HUES48 (cell line): ENCODE data around the gene LSMEM2.
"Not testable (repeated sequence)": the region's sequence is repeated elsewhere in the genome, so short reads cannot be mapped to it uniquely, and the experiment has no call there.

ENCODE experiments used
- H3K27ac ChIP-seq: one replicate; pipeline ENCODE4 v1.7.0; 2013; ENCODE audit warnings: low read depth, low read length, inconsistent platforms
- H3K27me3 ChIP-seq: 2 replicates; pipeline ENCODE4 v1.6.1; 2013; ENCODE audit warnings: mild to moderate bottlenecking, low read length; ENCODE audit not compliant: control insufficient read depth, insufficient read depth
- H3K36me3 ChIP-seq: 2 replicates; pipeline ENCODE4 v1.6.1; 2013; ENCODE audit warnings: low read length; ENCODE audit not compliant: control insufficient read depth, insufficient read depth
- H3K4me1 ChIP-seq: 2 replicates; pipeline ENCODE4 v1.6.1; 2013; ENCODE audit warnings: mild to moderate bottlenecking, low read length; ENCODE audit not compliant: control insufficient read depth, insufficient read depth
- H3K4me3 ChIP-seq: 2 replicates; pipeline ENCODE4 v1.5.1; 2013; ENCODE audit warnings: mild to moderate bottlenecking, low read depth, low read length
- H3K9ac ChIP-seq: 2 replicates; pipeline ENCODE4 v1.6.1; 2013; ENCODE audit warnings: mild to moderate bottlenecking, low read depth, low read length, moderate library complexity
- H3K9me3 ChIP-seq: 2 replicates; pipeline ENCODE4 v1.6.1; 2013; ENCODE audit warnings: low read length; ENCODE audit not compliant: control insufficient read depth, insufficient read depth

LSMEM2 gene

DNA sequence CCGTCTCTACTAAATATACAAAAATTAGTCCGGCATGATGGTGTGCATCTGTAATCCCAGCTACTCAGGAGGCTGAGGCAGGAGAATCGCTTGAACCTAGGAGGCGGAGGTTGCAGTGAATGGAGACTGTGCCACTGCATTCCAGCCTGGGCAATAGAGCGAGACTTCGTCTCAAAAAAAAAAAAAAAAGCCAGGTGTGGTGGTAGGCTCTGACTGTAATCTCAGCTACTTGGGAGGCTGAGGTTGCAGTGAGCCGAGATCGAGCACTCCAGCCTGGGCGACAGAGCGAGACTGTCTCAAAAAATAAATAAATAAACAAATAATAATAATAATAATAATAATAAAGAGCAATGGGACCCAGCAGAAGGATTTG is 6.4 kb upstream of the LSMEM2 start:
- H3K9ac ChIP-seq, H3K4me3 ChIP-seq, H3K9me3 ChIP-seq, H3K36me3 ChIP-seq, H3K27ac ChIP-seq: not testable (repeated sequence)
- H3K4me1 ChIP-seq = peaks cover 19% of the 10 kb centered on the region
- peaks cover 42% of the 10 kb centered on the region for H3K27me3 ChIP-seq

DNA sequence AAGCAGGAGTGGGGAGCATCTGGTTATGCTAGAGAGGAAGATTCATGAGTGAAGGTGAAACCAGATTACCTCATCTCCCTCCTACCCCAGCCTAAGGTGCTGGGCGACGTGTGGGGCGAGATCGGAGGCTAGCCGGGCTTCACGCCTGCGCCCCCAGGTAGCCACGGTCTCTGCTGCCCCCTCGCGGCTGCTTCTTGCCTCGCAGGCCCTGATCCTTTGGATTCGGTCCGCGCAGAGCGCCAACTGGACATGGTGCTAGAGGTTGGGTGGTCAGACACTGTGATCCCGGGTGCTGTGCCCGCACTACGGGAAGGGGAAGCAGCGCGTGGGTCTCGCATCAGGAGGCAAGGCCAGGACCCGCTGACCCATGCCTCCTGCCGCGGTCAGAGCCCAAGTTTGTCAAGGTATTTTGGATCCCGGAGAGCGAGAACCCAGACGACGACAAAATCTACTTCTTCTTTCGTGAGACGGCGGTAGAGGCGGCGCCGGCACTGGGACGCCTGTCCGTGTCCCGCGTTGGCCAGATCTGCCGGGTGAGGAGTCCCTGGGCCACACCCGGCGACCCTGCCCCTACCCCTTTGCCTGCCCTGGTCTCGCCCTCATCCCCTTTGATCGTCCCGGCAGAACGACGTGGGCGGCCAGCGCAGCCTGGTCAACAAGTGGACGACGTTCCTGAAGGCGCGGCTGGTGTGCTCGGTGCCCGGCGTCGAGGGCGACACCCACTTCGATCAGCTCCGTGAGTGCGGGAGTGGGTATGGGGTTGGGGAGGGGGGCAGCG is 5.8 kb upstream of the LSMEM2 start:
- no peak overlapping the region for H3K9ac ChIP-seq
- peak overlapping the region; percentile 23; the same call in 1 of the 2 replicates for H3K4me3 ChIP-seq
- H3K27ac ChIP-seq = no peak overlapping the region
- H3K36me3 ChIP-seq = no peaks in the 10 kb centered on the region
- H3K9me3 ChIP-seq = no peaks in the 10 kb centered on the region
- H3K27me3 ChIP-seq = peaks cover 46% of the 10 kb centered on the region
- H3K4me1 ChIP-seq = peaks cover 14% of the 10 kb centered on the region; the same call in 1 of the 2 replicates

DNA sequence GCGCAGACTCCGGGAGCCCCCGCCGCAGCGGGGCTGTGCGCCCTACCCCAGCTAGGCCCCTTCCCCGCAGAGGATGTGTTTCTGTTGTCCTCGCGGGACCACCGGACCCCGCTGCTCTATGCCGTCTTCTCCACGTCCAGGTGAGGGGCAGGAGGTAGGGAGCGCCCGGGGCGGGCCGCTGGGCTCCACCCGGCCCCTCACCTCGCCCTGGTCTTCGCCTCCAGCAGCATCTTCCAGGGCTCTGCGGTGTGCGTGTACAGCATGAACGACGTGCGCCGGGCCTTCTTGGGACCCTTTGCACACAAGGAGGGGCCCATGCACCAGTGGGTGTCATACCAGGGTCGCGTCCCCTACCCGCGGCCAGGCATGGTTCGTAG is 5.2 kb upstream of the LSMEM2 start:
- Histone ChIP-seq H3K27ac (no peak overlapping the region), H3K4me1 (peaks cover 13% of the 10 kb centered on the region; the same call in 1 of the 2 replicates), H3K36me3 (no peaks in the 10 kb centered on the region), H3K4me3 (no peak overlapping the region), H3K27me3 (peaks cover 47% of the 10 kb centered on the region), H3K9ac (no peak overlapping the region), H3K9me3 (no peaks in the 10 kb centered on the region)

DNA sequence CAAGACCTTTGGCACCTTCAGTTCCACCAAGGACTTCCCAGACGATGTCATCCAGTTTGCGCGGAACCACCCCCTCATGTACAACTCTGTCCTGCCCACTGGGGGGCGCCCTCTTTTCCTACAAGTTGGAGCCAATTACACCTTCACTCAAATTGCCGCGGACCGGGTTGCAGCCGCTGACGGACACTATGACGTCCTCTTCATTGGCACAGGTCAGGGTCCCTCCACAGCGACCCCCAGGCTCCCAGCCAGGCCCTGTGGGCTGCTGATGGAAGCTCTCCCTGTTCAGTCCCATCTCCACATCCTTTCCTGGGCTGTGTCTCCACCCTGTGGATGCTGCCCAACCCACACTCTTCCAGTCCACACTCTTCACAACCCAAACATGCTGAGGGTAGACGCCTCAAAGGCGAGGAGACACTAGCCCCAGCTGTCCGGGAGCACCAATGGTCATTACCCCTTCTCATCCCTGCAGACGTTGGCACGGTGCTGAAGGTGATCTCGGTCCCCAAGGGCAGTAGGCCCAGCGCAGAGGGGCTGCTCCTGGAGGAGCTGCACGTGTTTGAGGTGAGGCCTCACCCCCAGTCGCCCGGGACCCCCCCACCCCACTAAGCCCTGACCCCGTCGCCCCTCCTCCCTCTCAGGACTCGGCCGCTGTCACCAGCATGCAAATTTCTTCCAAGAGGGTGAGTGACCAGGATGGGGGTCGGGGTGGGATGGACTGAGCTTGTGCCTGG is 4.3 kb upstream of the LSMEM2 start:
- Histone ChIP-seq H3K27me3 (peaks cover 47% of the 10 kb centered on the region), H3K4me3 (peak overlapping the region; percentile 62; the same call in 1 of the 2 replicates), H3K9ac (no peak overlapping the region), H3K9me3 (no peaks in the 10 kb centered on the region), H3K27ac (no peak overlapping the region), H3K36me3 (no peaks in the 10 kb centered on the region), H3K4me1 (peaks cover 5% of the 10 kb centered on the region; the same call in 1 of the 2 replicates)

DNA sequence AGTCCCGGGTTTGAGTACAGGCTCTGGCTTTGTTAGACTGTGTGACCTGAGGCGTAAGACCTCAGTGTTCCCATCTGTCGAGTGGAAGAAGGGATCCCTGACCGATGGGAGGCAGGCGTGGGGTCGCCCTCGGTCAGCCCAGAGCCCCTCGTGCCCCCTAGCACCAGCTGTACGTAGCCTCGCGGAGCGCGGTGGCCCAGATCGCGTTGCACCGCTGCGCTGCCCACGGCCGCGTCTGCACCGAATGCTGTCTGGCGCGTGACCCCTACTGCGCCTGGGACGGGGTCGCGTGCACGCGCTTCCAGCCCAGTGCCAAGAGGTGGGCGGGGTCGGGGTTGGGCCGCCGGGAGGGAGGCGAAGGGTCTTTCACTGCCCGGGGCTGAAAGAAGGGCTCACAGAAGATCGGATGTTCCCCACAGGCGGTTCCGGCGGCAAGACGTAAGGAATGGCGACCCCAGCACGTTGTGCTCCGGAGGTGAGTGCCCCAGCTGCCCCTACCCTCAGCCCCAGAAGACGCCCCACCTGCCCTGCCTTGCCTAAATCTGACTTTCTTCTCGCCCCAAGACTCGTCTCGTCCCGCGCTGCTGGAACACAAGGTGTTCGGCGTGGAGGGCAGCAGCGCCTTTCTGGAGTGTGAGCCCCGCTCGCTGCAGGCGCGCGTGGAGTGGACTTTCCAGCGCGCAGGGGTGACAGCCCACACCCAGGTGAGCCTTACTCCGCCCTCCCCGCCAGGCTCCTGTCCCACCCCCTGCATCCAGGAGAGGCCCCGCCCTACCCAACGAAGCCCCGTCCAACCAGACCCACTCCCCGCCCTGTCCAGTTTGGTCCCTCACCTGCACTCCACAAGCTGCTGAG is 3.5 kb upstream of the LSMEM2 start:
- Histone ChIP-seq H3K27me3 (peaks cover 47% of the 10 kb centered on the region), H3K9me3 (no peaks in the 10 kb centered on the region), H3K27ac (no peak overlapping the region), H3K4me1 (peaks cover 4% of the 10 kb centered on the region; the same call in 1 of the 2 replicates), H3K4me3 (peak overlapping the region; percentile 62), H3K36me3 (no peaks in the 10 kb centered on the region), H3K9ac (no peak overlapping the region)

DNA sequence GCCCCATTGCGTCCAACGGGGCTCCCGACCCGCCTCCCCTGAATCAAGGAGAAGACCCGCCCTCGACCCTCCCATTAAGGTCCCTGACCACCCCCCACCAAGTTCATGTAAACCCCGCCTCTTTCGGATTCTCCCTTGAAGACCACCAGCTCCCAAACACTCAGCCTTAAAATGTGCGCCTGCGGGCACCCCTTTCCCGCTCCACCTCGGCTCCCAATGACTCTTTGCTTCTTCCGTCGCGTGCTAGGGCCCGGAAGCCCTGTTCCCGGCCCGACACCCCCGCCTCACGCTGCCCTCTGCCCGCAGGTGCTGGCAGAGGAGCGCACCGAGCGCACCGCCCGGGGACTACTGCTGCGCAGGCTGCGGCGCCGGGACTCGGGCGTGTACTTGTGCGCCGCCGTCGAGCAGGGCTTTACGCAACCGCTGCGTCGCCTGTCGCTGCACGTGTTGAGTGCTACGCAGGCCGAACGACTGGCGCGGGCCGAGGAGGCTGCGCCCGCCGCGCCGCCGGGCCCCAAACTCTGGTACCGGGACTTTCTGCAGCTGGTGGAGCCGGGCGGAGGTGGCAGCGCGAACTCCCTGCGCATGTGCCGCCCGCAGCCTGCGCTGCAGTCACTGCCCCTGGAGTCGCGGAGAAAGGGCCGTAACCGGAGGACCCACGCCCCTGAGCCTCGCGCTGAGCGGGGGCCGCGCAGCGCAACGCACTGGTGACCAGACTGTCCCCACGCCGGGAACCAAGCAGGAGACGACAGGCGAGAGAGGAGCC is 2.7 kb upstream of the LSMEM2 start:
- peak overlapping the region; percentile 62; the same call in 1 of the 2 replicates for H3K4me3 ChIP-seq
- no peaks in the 10 kb centered on the region for H3K36me3 ChIP-seq
- H3K9me3 ChIP-seq = no peaks in the 10 kb centered on the region
- no peak overlapping the region for H3K27ac ChIP-seq
- H3K9ac ChIP-seq = no peak overlapping the region
- peaks cover 47% of the 10 kb centered on the region for H3K27me3 ChIP-seq
- H3K4me1 ChIP-seq = peaks cover 4% of the 10 kb centered on the region; the same call in 1 of the 2 replicates

DNA sequence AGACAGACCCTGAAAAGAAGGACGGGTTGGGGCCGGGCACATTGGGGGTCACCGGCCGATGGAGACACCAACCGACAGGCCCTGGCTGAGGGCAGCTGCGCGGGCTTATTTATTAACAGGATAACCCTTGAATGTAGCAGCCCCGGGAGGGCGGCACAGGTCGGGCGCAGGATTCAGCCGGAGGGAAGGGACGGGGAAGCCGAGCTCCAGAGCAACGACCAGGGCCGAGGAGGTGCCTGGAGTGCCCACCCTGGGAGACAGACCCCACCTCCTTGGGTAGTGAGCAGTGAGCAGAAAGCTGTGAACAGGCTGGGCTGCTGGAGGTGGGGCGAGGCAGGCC is 2.2 kb upstream of the LSMEM2 start:
- Histone ChIP-seq H3K4me3 (no peak overlapping the region), H3K9me3 (no peaks in the 10 kb centered on the region), H3K4me1 (peaks cover 4% of the 10 kb centered on the region; the same call in 1 of the 2 replicates), H3K27me3 (peaks cover 47% of the 10 kb centered on the region), H3K9ac (no peak overlapping the region), H3K36me3 (no peaks in the 10 kb centered on the region), H3K27ac (no peak overlapping the region)

DNA sequence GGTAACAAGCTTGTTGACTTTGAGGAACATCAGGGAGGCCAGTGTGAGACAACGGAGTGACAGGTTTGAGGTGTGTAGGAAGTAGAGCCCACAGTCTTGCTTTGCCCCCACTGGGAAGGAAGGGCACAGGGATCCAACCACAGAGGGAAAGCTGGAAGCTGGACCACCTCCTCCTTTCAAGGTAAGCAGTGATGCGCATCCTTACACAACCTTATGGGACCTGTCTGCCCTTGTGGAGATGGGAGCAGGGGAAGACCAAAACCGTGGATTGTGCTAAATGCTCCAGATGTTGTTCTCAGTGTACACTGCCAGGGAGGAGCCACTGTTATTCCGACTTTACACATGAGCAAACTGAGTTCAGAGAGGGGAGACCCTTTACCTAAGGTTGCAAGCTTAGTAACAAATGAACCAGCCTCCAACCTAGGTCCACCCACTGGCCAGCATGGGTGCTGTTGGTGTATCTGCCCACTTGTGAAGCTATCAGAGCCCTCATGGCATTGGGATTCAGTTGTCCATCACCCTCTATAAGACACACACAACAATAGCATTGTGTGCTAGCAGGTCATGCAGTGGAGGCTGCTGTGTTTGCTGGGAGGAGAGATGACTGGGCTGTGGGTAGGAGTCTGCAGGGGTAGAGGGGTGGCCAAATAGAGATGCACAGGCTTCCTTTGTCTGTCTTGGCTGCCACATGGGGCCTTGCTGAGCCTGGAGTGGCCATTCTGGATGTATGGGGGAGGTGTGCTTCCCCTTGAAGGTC is 586 bp upstream of the LSMEM2 start:
- Histone ChIP-seq H3K4me1 (peaks cover 4% of the 10 kb centered on the region; the same call in 1 of the 2 replicates), H3K9me3 (no peaks in the 10 kb centered on the region), H3K27ac (no peak overlapping the region), H3K27me3 (peaks cover 44% of the 10 kb centered on the region), H3K36me3 (no peaks in the 10 kb centered on the region), H3K9ac (no peak overlapping the region), H3K4me3 (no peak overlapping the region)

DNA sequence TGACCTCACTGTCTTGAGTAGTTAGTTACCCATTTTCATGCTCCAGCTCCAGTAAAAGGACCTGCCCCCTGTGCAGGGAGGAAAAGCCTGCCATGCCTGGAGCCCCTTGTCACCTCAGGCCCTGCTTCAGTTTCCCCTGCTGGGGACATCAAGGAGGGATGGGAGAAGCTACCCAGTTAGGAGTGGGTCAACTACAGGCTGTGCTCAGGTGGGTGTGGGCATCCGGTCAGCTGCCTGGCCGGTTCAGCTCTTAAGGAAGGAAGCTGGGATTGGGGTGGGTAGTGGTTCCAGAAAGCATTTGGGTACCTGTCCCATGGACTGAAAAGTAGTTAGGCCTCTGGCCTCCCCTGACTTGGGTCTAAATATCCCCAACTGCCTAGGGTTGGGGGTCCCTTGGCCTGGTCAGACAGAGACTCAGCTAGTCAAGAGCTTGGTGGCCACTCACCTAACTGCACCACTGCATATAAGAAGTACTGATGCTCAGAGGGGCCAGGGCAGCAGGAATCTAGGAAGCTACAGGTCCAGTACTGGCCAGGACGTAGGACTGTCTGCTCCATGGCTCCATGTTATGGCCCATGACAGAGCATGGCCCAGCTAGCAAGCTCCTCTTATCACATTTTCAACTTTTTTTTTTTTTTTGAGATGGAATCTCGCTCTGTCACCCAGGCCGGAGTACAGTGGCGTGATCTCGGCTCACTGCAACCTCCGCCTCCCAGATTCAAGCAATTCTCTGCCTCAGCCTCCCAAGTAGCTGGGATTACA is 549 bp downstream of the LSMEM2 start:
- Histone ChIP-seq H3K27me3 (peaks cover 33% of the 10 kb centered on the region), H3K4me3 (no peak overlapping the region), H3K9ac (no peak overlapping the region), H3K36me3 (no peaks in the 10 kb centered on the region), H3K4me1 (peaks cover 4% of the 10 kb centered on the region; the same call in 1 of the 2 replicates), H3K27ac (no peak overlapping the region), H3K9me3 (no peaks in the 10 kb centered on the region)
